NOMO-1 treated with dmso at 0.1 percent for 144 hours (cell line): ENCODE measurements around the gene VASN.
"Not testable (repeated sequence)": the region's sequence is repeated elsewhere in the genome, so short reads cannot be mapped to it uniquely, and the experiment has no call there.

Source experiments
- DNase-seq: peaks from one replicate; lab custom pipeline; 2025; ENCODE audit not compliant: unreplicated experiment; lab: John Stamatoyannopoulos, UW

VASN gene

DNA sequence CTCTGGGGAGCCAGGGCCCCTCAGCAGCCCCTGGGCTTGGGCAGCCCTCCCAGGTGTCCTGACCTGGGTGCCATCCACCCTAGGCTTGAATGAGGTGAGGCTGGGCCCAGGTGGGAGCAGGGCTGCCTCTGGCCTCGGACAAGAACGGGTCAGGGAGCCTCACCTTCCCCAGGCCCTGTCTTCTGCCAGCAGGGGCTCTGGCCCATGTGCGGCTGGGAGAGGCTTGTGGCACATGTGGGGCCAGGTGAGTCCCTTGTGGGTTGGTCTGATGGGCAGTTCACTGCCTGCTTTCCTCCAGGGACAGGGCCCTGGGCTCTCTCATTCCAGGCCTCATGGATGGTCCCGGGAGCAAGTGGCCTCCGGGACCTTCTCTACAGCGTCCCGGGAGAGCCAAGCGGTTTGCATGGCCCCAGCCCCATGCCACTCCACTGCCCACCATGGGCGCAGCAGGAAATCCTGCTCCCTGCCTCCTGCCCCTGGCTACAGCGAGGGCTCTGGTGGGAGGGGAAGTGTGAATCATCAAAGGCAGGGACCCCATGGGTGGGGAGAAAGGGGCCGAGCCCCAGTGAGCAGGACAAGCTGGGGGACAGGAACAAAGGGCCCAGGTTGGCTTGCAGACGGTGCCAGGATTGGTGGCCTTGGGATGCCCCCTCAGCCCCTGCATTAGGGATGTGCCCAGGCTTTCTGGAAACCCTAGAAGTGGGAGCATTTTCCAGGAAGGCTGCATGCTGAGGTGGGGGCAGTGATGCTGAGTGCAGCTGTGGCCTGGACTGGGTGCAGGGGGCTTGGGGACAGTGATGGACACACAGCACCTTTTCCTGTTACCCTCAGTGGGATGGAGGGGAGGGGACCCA is 12.2 kb downstream of the VASN start:
- no peak for DNase-seq

DNA sequence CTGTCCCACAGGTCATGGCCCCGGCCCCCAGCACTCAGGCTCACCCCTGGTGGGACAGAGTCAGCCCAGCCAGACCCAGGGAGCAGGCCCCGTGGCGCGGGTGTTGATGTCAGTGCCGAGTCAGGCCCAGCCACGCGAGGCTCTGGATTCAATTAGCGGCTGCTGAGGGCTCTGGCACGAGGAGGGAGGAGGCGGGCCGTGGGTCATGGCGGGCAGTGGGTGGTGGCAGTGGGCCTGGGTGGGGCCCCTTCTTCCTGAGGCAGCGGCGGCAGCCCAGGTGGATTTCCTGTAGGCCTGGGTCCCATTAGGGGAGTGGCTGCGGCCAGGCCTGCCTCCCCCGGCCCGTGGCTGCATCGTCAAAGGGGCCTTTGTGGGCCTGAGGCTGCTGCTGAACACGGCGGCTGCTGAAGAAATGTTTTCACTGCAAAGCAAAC is 12.9 kb downstream of the VASN start:
- no peak for DNase-seq

DNA sequence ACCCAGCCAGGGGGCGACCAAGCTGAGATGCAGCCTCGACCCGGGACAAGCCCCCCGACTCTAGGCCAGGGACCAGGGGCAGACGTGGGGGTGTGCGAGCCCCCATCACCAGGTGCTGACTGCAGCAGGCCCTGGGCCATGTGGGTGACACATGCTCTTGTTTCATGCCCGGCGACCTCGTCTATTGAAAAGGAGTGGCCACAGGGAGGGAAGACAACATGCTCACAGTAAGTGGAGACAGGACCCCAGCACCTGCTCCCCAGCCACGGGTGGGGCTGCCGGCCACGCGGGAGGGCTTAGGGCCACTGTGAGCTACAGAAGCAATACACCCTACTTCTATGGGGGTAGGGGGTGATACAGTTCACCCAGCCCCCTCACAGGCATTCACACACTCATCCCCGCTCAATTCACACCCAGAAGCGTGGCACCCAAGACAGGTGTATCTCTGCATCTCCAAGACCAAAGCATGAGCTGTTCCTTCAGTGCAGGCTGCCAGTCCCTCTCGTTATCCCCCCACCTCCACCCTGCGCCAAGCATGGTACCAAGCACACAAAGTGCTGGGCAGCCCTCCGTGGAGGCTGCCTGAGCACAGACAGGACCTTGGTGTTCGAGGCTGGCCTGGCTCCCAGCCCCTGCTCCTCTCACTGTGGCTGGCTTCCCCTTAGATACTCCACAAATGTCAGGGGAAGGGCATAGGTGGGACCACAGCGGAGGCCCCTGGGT is 13.6 kb downstream of the VASN start:
- no peak for DNase-seq

DNA sequence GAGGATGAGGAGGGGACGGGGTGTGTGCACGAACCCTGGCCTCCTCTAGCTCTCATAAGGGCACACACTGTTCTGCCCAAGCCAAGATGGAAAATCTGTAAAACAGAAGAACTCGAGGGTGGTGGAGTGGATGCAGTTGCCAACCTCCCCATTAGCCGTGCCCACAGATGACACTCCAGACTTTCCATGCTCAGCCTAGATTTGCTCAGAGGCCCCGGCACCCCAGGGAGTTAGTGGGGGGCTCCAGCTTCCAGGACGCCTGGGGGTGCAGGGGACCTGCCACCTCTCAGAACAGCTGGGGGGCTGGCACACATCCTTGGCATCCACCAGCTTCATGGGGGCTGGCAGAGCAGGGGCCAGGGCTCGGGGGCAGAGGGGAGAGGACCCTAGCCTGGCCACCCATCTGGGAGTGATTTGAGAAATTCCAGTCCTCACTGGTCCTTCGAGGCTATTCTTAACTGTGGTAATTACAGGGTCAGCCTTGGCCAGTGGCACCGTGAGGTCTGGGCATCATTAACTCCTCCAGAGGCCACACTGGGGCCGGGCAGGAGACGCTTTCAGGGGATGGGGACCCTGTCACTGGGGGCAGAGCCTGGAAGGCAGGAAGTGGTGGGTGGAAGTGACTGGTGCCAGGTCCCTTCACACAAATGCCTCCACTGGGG is 14.3 kb downstream of the VASN start:
- no peak for DNase-seq

DNA sequence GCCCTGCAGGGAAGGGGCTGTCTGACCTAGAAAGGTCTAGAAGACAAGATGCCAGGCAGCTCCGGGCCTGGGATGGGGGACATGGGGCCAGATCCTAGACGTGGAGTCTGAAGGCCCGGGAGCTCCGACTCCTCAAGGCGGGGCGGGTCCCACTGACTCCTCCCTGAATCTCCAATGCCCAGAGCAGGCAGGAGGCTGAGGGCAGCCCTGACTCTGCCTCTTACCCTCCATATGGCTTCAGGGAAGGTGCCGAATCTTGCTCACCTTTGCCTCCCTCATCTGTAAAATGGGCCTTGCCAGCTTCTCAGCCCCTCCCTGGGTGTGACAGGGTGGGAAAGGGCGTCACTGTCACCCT is 14.8 kb downstream of the VASN start:
- no peak for DNase-seq

DNA sequence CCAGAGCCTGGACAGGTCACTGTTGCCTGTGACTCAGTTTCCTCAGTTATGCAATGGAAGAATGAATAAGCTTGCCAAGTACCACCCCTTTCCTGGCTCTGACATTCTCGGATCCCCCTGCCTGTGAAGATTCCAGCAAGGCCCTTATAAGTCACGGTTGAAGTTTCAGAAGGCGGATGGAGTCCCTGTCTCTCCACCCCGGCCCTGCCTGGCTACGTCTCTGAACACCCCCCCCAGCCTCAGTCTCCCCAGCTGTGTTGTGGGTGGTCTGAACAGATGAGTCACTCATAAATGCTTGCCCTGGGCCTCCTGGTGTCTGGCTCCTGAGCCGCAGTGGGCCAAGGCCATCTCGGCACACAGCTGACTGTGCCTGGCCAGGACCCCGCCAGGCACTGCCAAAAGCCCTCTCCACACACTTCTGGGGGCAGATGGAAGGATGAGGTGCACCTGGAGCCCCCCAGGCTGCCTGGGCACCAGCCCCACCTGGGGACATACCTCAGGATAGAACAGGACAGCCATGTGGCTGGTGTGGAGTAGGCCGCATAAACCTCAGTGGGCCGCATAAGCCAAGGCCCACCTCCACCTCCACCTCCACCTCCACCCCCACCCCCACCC is 15.4 kb downstream of the VASN start:
- no peak for DNase-seq

DNA sequence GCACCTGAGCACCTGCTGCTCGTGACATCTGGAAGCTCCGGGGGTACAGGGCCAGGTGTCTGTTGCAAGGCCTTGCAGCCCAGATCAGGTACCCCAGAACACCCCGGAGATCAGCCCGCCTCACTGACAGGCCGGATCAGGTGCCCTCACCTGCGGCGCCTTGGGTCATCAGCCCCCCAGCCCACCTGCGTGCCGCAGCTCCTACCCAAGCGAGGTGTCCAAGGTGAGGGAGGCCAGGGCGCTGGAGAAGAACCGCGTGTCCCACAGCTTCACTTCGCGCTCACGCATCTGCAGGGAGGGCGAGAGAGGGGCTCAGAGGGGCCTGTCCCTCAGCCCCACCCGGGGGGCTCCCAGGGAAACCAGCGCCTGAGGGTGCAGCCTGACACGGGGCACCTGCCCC is 16.1 kb downstream of the VASN start:
- DNase-seq, result no peak

DNA sequence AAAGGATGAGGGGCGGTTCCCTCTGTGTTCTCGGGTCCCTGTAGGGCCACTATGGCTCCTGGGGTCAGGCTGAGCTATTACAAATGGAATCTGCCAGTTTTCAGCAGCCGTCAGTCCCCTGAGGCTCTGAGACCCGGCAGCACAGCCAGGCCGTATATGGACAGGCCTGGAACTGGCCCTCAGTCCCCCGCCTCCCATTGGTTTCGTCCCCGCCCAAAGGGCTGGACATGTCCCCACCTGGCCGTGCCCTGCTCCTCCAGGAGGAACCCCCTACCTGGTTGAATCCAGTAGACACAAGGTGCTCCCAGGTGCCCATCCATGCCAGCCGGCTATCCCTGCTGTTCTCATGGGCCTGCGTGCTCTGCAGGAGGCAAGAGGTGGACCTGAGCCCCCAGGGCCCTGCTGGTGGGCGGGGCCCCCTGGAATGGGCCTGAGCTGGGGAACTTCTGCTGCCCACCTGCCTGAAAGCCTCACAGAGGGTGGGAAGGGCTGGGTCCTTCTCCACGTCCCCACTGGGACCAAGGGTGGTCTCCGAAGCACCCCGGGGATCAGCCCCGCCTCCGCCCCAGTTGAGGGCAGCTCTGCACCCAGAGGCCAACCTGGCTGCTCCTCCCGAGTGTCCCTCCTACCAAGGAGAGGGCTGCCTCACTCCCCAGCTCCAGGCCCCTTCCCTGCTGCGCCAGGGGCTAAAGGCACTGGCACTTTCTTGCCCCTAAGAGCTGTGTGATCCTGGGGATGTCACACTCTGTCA is 16.8 kb downstream of the VASN start:
- no peak for DNase-seq

DNA sequence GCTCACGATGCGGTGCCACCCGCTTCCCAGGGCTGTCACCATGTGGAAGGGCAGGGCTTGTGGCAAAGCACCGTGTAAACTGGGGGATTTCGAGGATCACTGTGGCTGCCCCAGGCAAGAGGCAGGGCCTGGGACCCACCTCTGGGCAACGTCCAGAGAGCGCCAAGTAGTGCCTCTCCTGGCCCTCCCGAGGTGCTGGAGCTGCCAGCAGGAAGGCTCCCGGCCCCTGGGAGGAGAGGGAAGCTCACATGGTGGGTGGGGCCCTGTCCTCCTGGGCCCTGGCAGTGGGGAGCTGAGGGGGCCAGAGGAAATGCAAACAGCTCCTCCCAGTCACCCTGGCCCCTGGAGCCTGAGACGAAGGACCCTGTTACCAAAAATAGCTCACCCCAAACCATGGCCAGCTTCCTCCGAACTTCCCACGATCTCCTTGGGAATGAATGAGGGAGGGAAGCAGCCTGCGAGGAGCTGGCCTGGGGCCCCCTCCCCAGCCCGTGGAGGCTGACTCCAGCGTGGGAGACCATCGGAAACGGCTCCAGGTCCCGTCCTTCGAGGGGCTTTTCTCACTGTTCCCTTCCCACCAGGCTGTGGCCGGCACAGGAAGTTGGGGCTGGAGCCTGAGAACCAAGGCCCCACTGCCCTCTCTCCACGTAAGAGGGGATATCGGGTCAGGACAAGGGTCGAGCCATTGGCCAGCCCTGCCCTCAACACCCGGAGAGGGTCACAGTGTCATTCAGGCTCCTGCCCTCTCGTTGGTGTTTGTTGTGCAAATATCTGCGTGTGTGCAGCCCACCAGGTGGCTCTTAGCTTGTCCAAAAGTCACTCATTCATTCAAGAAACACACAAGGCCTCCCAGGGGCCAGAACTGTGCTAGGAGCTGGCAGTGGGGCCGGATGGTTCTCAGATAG is 17.7 kb downstream of the VASN start:
- DNase-seq, result no peak

DNA sequence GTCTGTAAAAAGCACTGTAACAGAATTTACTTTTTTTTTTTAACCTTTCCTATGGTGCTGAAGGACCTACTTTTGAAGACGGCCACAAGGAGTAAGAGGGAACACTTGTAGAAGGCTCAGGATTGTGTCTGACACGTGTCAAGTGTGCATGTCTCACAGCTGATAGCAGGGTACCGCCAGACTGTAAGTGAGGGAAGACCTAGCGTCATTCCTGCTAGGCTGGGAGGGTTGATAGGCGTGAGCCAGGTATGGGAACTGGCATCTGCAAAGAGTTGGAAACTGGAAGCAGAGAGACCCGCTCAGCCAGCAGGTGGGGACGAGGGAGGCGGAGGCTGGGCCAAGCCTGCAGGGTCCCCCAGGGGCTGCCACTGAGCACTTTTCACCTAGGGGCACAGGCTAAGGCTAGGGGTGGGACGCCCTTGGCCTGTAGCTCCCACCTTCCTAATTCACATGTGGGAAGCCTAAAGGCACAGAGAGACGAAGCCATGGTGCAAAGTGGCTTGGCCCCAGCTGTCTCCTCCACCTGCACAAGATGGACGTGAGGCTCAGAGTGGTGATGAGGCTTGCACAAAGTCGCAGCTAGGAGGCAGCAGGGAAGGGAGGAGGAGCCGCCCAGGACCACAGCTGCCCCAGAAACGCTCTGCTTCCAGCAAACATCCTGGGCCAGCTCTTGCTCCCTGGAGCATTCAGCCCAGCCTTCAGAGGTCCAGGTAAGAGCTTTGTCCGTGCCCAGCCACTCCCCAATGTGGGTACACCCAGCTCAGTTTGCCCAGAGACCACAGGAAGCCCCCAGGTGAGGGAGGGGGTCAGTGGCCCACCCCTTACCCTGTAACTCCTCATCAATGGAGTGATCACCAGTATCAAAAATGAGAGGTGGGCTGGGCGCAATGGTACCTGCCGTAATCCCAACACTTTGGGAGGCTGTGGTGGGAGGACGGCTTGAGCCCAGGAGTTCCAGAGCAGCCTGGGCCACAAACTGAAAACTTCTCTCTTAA is 18.9 kb downstream of the VASN start:
- no peak for DNase-seq

DNA sequence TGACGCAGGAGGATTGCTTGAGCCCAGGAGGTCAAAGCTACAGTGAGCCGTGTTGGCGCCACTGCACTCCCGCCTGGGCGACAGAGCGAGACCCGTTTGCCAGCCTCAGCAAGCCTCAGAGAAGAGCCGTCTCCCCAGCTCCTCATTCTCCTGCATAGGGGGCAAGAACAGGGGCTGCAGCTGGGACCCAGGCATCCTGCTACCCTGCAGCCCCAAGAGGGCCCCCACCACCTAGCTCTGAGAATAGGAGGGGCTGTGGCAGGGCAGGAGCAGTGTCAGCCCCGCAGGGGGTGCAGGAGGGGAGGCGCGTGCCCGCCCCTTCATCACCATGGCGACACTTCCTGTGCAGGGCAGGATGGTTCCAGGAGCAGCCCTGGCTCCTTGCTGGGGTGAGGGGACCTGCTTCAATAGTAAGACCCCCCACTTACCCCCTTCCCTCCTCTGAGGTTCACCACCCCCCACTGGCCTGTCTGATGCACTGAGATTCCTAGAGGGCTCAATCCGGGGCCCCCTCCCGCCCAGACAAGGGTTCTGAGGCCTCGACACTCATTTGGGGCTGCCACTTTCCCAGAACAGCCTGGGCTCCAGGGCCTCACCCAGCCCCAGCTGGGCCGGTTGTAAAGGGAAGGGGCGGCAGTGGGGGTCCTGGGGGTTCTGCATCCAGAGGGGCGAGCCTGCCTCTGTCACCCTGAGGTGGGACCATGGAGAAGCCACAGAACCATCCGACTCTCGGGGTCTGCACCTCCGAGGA is 20.2 kb downstream of the VASN start:
- DNase-seq, result no peak

DNA sequence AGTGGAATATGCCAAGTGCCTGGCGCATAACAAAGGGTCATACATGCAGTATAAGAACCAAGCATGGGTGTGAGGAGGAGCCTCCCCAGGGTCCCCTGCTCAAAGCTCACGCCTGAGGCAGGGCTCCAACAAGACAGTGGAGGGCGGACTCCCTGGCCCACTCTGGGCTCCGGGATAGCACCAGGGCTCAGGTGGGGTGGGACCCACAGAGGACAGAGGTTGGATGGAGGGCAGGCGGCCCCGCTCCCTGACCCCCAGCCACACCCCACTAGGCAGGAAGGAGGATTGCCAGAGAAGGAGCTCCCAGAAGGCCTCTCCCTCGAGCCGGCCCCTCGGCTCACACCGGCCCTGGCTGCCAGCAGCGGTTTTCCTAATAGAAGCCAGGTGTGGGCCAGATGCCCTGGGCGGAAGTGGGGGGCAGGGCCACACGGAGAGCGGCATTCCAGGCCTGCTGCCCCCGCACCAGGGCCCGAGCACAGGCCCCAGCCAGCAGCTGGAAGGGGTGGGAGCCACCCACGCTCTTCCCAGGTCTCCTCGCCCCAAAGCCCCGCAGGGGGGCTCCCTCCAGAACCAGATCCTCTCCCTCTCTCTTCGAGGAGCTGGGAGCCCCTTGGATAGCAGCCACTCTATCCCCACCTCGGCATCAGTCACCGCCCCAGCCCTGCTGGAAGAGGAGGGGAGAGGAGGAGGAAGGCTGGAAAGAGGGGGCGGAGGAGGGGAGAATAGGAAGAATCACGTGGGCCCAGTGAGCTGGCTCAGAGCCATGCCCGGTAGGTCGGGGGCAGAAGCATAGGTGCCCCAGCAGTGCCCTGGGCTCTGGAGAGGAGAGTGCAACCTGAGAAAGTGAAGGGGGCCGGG is 21.0 kb downstream of the VASN start:
- no peak for DNase-seq

DNA sequence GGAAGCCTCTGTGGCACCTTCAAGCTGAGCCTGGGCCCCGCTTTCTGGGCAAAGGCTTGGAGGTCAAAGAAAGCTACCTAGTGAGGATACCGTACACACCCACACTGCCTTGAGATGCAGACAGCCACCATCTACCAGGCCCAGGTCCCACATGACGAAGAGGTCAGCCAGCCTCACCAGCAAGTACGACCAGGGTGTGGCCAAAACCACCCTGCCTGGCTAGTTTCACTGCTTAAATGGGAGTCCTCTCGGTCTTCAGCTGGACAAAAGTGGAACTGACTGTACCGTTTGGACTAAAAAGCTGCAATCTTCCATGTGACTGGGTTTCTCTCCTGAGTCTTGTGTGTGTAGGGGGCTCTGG is 21.6 kb downstream of the VASN start:
- no peak for DNase-seq

DNA sequence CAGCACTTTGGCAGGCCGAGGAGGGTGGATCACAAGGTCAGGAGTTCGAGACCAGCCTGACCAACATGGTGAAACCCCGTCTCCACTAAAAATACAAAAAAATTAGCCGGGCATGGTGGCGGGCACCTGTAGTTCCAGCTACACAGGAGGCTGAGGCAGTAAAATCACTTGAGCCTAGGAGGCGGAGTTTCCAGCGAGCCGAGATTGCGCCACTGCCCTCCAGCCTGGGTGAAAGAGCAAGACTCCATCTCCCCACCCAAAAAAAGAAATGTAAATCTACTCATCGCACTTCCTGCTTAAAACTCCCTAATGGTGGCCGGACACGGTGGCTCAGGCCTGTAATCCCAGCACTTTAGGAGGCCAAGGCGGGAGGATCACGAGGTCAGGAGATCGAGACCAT is 22.2 kb downstream of the VASN start:
- not testable (repeated sequence) for DNase-seq

DNA sequence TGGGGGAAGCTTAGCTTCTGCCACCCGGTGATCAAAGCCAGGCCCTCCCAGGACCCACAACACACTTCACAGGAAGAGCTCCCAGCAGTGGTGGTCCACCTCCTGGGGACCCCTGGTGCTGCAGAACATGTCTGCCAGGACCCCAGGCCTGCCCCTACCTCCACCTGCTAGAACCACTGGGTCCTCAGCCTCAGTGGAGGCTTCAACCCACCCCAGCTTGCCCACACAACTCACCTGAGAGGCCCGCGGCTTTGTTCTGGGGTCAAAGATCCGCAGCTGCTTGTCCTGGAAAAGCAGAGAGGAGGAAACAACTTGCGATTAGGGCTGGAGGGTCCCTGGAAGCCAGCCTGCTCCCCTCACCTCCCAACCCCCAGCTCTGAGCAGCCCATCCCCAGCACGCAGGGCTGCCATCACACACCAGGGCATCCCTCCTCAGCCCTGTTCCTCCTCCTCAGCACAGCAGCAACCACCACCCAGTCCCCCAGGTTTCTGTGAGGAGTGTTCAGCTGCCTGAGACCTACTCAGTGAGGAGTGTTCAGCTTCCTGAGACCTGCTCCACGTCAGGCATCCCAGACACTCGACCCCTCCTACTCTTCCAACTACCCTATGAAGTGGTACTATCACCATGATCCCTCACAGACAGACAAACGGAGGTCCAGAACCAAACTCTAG is 23.5 kb downstream of the VASN start:
- DNase-seq, result no peak

DNA sequence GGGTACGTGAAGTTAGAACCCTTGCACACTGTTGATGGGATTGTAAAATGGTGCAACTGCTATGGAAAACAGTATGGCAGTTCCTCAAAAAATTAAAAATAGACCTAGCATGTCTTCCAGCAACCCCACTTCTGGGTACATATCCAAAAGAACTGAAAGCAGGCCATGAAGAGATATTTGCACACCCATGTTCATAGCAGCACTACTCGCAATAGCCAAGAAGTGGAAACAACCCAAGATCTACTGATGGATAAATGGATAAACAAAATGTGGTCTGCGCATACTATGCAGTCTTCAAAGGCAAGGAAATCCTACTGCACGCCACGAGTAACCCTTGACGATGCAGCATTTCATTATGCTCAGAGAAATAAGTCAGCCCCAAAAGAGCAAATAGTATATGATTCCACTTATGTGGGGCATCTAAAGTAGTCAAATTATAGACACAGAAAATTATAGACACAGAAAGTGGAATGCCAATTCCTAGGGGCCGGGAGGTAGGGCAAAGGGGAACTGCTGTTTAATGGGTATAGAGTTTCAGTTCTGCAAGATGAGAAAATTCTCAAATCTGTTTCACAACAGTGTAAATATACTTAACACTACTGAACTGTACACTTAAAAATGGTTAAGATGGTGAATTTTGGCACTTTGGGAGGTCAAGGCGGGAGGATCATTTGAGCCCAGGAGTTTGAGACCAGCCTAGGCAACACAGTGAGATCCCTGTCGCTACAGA is 27.5 kb downstream of the VASN start:
- DNase-seq, result peak; percentile 56
